Measurements from ENCODE around the gene RHAG.

- TF ChIP-seq CTCF (IDR thresholded peaks at IDR 0.05), result no peak
- TF ChIP-seq POLR2AphosphoS5 (IDR thresholded peaks at IDR 0.05), result no peak
- TF ChIP-seq POLR2A (IDR thresholded peaks at IDR 0.05), result no peak
These were observed 70.8 kb downstream of the RHAG start for GRCh38 chr6:49565855-49566254.

Data from sigmoid colon (tissue), 4 donors.